ENCODE data around the gene ATP10A.

ATP10A gene

DNA sequence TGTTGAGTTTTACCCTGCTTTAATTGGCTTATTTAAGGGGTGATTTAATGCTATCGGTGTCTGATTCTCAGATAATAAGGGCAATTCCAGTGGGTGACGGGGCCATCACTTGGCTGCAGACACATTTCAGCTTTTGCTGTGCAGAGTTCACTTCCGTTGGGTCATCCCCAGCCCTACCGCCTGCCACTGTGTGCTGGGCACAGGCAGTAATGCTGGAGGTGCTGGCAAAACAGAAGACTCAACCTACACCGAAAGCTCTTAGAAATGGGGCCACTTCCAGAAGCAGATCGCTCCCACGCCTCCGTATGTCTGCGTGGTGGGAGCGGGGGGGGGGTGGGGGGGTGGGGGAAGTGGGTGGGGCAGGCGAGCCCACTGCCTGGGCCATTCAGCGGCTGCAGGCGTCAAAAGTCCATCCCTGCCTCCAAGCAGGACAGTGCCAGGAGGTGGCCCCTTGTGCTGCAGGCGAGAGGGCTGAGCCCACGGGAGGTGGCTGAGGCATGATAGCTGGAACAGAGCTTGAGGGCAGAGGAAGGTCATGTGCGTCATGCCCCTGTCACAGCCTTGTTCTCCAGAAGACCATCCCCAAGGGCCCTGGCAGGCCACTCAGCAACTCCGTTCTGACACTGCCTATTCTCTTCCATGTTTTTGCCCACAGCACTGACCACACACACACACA is 128.3 kb downstream of the ATP10A start:
- DNase-seq = no peak

DNA sequence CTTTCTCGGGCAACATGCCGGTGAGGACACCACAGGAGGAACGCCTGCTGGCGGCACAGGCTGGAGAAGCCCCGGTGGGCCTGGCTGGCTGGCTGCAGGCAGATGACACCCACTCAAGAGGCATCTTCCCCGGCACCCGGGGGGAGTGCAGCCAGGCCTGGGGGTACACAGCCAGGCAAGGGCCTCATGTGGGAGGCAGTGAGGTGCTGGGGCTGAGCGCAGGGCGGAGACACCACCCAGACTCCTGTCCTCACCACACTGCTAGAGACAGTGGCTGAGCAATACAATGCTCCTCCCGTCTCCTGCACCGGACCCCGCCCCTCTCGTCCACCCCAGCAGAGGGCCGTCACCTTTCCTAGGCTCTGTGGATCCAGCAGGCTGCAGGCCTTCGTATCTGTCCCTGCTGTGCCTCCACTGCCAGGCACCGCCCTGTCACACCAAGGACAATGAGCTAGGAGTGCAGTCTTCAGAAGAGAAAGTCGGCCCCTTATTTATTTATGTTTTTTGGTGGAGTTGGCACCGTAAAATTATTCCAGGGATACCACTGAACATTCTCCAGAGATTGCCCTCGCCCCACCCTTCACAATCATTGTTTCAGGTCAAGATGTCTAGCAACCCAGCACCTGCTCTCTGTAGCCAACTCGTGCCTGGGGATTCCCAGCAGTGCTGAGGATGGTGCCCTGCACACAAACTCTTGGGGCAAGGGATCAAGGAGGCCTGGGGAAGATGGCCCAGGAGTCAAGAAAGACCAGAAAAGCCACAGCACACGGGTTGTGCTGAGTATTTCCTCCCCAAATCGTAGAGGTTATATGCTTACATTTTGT is 129.1 kb downstream of the ATP10A start:
- no peak for DNase-seq

DNA sequence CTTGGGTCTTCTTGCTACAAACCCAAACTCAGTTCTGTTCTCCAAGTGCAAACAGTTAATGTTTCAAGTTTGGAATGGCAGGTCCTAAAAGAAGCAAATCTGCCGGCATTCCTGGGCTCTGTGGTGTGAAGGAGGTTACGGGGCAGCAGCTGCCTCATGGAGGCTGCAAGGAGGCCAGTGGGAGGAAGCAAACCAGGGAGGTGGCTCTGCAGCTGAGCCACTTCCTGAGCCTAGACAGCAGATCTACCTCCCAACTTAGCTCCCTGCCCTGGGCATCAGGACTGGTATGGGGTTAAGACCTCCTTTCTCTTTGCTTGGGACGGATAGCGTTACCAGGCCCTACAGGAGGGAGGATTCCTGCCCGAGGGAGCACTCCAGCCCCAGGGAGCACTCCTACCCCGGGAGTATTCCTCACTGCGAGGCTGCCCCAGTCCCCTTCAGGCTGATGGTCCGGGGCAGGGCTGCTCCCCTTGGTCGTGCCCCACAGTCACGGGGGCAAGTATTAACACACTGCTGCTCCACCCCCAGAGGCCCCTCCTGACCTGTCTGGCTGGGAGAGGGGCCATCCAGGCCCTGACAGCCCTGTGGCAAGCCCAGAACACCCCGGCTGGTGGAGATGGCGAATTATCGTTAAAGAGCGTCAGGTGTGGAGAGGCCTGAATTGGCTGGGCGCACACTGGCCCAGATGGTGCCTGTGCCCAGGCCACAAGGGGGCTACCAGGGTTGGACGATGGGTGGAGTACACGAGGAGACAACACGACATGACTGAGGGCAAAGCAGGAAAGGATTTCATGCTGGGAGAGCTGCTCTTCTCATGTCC is 129.9 kb downstream of the ATP10A start:
- no peak for DNase-seq

DNA sequence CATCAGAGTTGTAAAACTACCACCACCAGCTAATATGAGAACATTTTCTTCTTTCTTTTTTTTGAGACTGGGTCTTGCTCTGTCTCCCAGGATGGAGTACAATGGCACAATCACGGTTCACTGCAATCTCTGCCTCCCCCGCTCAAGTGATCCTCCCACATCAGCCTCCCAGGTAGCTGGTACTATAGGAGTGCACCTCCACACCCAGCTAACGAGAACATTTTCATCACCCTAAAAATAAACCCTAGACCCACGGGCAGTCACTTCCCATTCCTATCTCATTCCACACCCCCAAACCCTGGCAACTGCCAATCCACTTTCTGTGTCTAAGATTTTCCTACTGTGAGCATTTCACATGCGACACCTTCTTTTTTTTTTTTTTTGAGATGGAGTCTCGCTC is 130.9 kb downstream of the ATP10A start:
- DNase-seq = no peak

DNA sequence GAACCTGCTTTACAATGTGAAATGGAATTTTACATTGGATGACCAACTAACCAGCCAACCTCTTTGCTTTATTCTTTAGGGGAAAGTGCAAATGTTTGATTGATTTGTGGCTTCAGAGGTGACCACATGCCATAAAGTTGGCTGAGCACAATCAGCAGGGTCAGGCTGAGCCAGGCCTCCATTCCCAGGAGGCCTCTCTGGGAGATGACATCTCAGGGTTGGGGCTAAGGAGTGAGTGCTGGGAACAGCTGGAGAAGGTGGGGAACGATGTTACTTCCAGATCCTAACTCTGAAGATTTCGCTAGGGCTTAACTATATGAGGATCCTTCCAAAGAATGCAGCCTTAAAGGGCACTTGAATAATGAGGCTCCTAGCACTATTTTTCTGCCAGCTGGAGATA is 131.7 kb downstream of the ATP10A start:
- no peak for DNase-seq

DNA sequence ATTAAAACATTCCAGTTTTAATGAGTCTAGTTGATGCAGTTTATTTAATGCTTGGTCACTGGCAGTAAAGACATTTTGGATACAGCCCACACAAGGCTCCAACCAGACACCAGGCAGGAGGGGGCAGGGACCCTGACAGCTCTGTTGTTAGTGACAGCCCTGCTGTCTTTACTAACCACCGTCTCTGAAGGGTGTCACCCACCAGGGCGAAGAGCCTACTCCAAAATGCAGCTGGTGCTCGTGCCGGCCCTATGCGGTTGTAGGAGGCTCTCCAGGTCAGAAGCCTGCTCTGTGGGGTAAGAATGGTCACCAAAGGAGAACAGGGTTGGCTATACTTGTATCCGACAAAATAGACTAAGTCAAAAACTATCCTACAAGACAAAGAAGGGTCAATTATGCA is 132.2 kb downstream of the ATP10A start:
- no peak for DNase-seq

DNA sequence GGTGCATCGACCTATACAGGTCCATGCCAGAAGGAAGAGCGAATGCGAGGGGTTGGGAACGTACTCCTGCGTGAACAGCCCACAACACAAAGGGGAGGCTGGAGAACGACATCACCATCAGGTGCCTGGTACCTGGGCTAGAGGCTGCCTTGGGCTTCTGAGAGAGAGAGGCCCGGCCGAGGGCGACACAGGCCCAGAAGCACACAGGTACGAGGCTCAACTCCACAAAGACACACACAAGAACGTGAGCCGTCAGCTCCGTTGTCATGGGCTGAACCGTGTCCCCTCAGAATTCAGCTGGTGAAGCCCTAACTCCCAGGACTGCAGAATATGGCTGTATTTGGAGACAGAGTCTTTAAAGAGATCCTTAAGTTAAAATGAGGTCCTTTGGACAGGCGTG is 134.3 kb downstream of the ATP10A start:
- DNase-seq = no peak

DNA sequence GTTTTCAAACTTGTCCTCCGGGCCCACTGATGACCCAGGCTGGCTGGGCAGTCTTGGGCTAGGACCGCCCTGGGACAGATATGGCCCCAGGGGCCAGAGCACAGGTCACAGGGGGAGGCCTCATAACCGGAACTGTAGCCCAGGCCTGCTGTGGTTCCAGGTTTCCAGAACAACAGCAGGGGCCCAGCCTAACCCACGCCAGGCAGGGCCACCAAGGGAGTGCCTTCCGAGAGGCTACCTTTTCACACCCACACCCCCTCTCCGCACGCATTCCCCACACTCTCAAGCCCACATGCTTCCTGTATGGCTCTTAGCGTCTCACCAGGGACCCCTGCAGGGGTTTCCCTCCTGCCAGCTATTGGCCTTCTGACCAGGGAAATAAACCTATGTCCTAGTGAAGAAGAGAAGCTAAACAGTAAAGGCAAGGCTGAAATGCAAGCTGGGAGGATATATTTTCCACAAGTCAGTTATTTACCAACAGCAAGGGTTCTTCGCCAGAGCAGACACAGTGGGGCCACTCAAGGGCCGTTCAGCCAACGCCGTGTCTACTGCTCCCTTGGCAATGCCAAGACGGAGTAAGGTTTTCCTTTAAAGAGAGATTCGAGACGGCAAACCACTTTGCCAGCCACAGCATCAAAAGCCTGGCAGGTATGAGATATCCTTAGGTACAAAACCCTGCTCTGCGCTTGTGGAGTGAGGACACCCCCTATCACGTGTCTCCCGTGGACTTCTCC is 135.1 kb downstream of the ATP10A start:
- DNase-seq = no peak

DNA sequence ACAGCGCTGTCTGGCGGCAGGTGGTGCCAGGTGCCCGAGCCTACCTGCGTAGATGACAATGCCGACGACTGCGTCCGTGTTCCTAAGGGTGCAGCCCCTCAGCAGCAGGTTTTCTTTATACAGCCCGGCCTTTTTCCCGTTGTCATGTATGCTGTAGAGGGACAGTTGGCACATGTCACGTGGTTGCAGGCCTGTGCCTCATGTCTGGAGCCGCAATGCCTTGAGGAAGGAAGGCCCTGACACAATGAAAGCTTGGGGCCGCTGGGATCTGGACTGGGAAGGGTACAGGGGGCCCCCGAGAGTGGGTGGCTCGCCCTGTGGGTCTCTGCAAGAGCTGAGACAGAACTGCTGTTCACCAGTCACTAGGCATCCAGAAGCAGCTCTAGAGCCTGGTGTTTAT is 136.0 kb downstream of the ATP10A start:
- no peak for DNase-seq

DNA sequence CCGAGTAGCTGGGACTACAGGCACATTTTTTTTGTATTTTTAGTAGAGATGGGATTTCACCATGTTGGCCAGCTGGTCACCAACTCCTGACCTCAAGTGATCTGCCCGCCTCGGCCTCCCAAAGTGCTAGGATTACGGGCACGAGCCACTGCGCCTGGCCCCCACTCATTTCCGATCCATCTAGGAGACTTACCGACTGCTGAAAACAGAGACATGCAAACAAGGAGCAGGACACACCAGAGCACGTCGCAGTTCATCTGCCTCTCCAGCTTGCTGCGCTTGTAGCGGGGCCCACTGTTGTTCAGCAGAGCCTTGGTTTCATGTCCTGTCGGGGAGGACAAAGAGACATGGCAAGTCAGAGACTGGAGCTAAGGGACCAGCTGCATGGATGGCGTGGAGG is 137.4 kb downstream of the ATP10A start:
- DNase-seq = no peak

DNA sequence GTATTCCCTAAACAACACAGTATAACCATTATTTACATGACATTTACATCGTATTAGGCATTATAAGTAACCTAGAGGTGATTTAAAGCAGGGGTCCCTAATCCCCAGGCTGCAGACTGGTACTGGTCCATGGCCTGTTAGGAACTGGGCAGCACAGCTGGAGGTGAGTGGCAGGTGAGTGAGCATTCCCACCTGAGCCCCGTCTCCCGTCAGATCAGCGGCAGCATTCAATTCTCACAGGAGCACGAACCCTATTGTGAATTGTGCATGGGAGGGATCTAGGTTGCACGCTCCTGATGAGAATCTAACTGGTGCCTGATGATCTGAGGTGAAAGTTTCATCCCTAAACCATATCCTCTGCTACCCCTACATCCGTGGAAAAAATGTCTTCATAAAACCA is 138.2 kb downstream of the ATP10A start:
- DNase-seq = no peak

DNA sequence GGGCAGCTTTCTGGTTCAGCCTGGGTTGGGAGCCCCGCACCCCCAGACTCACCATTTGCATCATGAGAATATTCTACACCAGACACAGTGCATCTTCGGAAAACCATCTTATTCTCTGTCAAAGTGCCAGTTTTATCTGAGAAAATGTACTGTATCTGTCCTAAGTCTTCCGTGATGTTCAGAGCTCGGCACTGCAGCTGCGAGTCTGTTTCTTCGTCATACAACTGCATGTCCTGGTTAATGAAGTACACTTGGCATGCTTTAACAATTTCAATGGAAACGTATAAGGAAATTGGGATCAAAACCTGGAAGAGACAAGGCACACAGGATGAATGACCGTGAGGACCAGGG is 141.5 kb downstream of the ATP10A start:
- no peak for DNase-seq

DNA sequence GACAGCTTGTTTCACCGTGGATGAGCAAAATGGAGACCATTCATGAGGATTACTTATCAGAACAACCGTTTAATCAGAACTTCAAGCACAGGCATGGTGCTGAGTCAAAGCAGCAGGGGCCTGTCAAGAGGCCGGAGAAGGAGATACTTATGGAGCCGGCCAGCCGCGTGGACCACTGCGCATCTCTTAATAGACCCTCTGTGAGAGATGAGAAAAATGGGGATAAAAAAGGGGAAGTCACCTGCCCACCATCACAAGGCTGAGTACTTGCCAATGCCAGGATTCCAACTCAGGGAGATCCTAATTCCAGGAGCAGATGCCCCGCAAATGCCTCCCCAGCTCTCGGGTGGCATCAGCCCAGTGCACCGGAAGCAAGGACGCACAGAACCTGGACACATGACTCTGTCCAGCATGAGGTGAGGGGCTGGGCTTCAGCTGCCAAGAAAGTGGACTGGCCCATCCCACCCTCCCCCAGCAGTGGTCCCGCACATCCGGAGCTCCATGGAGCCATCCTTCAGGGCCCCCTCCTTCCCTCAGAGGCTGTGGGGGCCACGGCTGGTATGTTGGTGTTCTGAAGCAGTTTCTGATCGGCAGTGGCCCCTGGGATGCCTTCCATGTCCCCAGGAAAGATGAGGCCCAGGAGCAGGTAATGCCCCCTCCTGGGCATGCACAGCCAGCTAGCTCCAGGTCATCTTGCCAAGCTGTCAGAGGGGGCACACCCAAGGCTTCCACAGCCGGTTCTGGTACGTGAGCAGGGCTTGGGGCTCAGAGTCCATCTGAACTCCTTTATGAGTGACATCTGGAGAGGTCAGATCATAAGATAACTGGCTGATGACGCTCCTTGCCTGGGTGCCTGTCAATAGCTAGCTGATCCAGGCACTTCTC is 143.8 kb downstream of the ATP10A start:
- DNase-seq = no peak

DNA sequence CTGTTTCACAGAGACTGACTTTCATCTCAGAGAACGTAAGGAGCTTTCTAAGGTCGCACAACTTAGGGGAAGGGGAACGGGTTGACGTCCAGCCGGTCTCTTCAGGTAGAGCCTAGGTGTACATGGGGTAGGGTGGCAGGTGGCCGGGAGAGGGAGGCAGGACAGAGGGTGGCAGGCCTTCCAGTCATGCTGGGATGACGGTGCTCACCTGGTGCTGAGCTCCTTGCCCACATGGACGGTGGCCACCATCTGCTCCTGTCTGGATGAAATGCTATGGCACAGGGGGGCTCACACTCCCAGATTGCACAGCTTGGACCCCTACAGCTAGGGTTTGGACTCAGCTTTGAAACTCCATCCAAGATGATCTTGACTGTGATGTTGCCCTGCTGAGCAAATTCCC is 144.5 kb downstream of the ATP10A start:
- DNase-seq = no peak

DNA sequence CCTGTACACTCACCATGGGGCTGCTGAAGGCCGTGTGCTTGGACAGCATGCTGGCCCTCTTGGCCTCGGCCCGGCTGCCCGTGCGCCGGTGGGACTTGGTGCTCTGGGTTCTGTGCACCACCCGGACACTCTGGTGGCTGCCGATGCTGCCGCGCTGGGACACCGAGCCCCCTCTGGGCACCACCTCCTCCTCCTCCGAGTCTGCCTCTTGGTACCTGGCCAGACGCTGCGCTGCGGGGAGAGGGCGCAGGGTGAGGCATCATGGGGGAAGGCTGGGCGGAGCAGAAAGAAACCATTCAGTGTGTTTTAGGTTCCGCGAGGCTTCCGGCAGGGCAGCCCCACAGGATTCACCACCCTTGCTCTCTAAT is 145.0 kb downstream of the ATP10A start:
- no peak for DNase-seq

DNA sequence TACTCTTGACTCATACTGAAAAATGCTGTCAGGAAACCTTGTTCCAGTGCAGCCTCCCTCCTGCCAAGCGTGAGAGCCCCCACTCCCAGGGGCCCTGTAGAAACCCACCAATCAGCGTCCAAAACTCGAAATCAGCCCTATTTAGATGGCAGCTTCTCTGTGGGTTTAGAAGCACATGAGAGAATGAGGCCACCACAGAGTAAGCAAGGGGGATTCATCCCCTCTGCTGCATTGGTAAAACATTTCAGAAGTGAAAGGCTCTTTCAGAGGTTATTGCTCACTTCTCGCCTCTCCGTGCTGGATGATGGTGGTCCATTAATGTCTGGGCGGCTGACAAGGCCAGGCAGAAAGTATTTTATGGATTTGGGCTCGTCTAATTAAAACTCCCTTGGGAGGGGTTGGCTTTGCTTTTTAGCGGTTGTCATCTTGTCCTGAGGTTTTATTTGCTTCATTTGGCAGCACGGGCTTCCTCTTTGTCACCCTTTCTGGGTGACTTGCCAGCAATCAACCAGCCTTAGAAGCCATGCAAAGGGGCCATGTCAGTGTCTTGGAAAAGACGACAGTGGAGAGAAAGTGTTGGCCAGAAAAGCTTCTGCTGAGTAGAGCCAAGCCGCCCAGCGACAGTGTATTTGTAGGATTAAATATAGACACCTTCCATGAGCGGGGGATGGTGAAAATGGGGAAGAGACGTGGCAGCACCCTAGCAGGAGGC is 145.5 kb downstream of the ATP10A start:
- no peak for DNase-seq

DNA sequence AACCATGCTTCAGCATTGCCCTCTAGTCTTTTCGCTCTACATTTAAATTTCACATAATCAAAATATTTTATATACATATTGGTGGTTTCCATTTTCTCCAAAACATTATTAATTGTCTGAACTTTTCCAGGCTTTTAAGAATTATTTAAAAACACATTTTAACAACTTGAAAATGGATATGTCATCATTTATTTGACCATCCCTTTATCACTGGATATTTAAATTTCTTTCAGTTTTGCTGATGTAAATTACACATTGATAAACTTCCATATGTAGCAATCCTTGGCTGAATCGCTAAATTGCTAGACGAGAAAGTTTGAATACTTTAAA is 146.0 kb downstream of the ATP10A start:
- DNase-seq = no peak

DNA sequence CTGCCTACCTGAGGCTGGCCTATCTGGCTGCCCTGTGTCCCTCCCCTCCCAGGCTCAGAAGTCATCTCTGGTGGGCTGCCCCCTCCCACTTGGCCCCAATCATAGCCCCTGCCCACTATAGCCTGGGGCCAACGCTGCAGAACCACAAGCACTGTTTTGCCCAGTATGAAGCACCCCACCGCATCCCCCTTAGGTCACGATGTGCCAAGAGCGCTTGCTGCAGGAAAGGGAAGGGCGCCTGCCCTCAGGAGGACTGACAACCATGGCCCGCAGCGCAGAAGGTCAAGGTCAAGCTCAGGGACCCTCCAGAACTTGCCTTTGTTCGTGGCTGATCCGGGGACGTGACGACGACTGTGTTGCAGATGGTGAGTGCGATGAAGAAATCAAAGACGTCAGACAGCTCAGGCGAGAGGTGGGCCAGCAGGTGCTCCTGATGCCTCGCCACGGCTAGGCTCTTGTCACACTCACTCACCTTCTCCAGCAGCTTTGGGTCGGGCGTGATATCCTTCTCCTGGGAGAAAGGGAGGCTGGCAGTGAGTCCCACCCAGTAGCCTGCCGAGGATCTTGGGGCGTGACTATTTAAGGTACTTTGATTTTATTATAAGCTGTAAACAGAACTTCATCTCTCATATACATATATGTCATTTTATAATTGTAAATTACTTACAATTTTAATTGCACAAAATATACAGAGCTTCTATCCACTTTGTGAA is 146.6 kb downstream of the ATP10A start:
- DNase-seq = no peak

DNA sequence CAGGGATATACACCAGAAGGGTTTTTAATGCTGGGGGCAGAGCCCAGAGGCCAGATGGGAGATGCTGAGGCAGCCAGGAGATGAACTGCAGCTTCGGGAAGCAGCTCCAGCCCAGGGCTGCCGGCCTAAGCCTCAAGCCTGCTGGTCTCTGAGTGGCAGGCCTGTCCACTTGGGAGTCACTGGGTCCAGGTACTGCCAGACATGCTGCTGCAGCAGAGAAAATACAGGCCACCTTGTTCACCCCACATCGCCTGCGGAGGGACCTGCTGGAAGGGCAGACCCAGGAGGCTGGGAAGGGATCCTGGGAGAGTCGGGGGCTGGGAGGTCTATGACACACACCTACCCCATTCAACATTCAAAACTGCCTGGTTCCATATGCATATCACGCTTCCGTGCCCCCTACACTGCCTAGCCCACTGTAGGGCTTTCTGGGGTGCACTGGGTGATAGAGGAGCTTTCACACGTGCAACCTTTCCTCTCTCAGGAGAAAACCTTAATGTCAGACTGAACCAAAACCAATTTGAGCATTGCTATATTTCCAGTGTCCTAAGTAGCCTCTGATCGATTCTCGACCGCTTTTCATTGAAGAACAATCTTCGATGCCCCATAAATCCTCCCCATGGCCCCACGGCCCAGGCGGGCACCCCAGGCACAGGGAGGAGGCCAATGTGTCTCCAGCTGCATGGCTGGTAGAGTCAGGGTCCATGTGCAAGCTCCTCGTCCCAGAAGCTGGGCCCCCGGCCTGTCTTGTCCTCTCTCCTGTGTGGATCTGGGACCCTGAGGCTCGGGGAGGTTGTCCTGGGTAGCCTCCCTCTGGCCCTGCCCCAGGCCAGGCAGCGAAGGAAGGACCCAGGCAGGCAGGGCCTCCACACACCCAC is 147.4 kb downstream of the ATP10A start:
- no peak for DNase-seq

DNA sequence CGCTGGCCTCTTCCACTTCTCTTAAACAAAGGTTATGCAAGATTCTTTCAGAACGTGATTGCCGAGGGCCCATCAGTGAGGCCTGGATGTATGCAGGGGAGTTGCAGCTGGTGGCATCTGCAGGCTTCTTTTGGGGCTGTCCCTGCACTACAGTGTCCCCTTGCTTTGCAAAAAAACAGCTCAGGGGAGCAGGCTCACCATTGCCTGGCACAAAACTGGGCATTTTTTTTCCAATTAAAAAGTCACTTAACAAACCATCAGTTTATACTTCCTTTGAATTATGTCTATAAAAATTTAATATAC is 148.6 kb downstream of the ATP10A start:
- no peak for DNase-seq

Data from activated naive CD4-positive, alpha-beta T cell treated with Interleukin-2 at 50 U/mL for 16 hours (primary cell).